HepG2 (cell line): Measurements from ENCODE around the gene ZBTB21. TPM values are rescaled to one million over a fixed set of nuclear protein-coding genes. Genes with fewer than 3 reads are reported as not detected.

ENCODE experiments used
- ASH2L ChIP-seq: fragments of 300-600, 200-600 bp; sonication (generic); IDR thresholded peaks from 2 replicates; pipeline ENCODE4 v1.7.0; 2017; ENCODE audit warnings: low read depth, mild to moderate bottlenecking, moderate library complexity, mixed read lengths, low read length; ENCODE audit not compliant: insufficient read length
- CREM ChIP-seq, 2 experiments: sonication (generic) in 1 of 2; formaldehyde crosslinking in 1 of 2; IDR thresholded peaks; 2 replicates each; pipeline versions ENCODE4 v1.4.0 to v1.6.1; 2016 to 2020; ENCODE audit warnings: antibody characterized with exemption in 1 of 2, mild to moderate bottlenecking in 1 of 2, missing genetic modification reagents in 1 of 2
- ELF3 ChIP-seq: IDR thresholded peaks from 2 replicates; pipeline ENCODE4 v1.6.1; 2016; ENCODE audit warnings: missing genetic modification reagents, missing compliant biosample characterization
- GATA4 ChIP-seq: sonication (generic); IDR thresholded peaks from 2 replicates; pipeline ENCODE4 v1.6.1; 2016; ENCODE audit warnings: antibody characterized with exemption, low read depth, borderline replicate concordance
- HDAC2 ChIP-seq: sonication (generic); formaldehyde crosslinking; IDR thresholded peaks from 2 replicates; pipeline ENCODE4 v1.4.0; 2020; ENCODE audit warnings: missing genetic modification reagents
- KDM2A ChIP-seq: sonication (generic); formaldehyde crosslinking; IDR thresholded peaks from 2 replicates; pipeline ENCODE4 v1.4.0; 2020; ENCODE audit warnings: low read depth, missing genetic modification reagents, borderline replicate concordance
- MYC ChIP-seq: sonication (generic); formaldehyde crosslinking; IDR thresholded peaks from 2 replicates; pipeline ENCODE4 v1.9.0; 2021; ENCODE audit warnings: missing genetic modification reagents, borderline replicate concordance
- MZF1 ChIP-seq: sonication (generic); formaldehyde crosslinking; IDR thresholded peaks from 2 replicates; pipeline ENCODE4 v1.8.1; 2023; ENCODE audit warnings: mild to moderate bottlenecking, missing genetic modification reagents, borderline replicate concordance
- ONECUT2 ChIP-seq: sonication (generic); formaldehyde crosslinking; IDR thresholded peaks from 2 replicates; pipeline ENCODE4 v1.4.0; 2020; ENCODE audit warnings: missing genetic modification reagents
- PREB ChIP-seq: sonication (generic); formaldehyde crosslinking; IDR thresholded peaks from 2 replicates; pipeline ENCODE4 v1.4.0; 2020; ENCODE audit warnings: missing genetic modification reagents
- SNRNP70 ChIP-seq: fragments of 200-400 bp; formaldehyde crosslinking; IDR thresholded peaks from 2 replicates; pipeline ENCODE4 v1.6.1; 2017; ENCODE audit warnings: mild to moderate bottlenecking, low read depth, low read length, moderate library complexity
- TFDP1 ChIP-seq: IDR thresholded peaks from 2 replicates; pipeline ENCODE4 v1.6.1; 2016; ENCODE audit warnings: missing compliant biosample characterization, missing genetic modification reagents, borderline replicate concordance
- ZBTB26 ChIP-seq: IDR thresholded peaks from 2 replicates; pipeline ENCODE4 v1.6.1; 2016; ENCODE audit warnings: missing compliant biosample characterization, missing genetic modification reagents, borderline replicate concordance
- ZBTB4 ChIP-seq: sonication (generic); formaldehyde crosslinking; IDR thresholded peaks from 2 replicates; pipeline ENCODE4 v1.4.0; 2020; ENCODE audit warnings: missing genetic modification reagents, mild to moderate bottlenecking, borderline replicate concordance
- ZFAT ChIP-seq: sonication (generic); formaldehyde crosslinking; conservative IDR thresholded peaks from 2 replicates; pipeline ENCODE4 v1.8.1; 2023; ENCODE audit warnings: missing genetic modification reagents, inconsistent platforms
- ZNF232 ChIP-seq: sonication (generic); formaldehyde crosslinking; IDR thresholded peaks from 2 replicates; pipeline ENCODE4 v1.4.0; 2020; ENCODE audit warnings: missing genetic modification reagents, borderline replicate concordance
- ZNF333 ChIP-seq: sonication (generic); formaldehyde crosslinking; IDR thresholded peaks from 2 replicates; pipeline ENCODE4 v1.4.0; 2020; ENCODE audit warnings: mild to moderate bottlenecking, missing genetic modification reagents, borderline replicate concordance
- ZNF547 ChIP-seq: sonication (generic); formaldehyde crosslinking; IDR thresholded peaks from 2 replicates; pipeline ENCODE4 v1.5.1; 2020; ENCODE audit warnings: mild to moderate bottlenecking, missing genetic modification reagents
- ZNF552 ChIP-seq: sonication (generic); formaldehyde crosslinking; IDR thresholded peaks from 2 replicates; pipeline ENCODE4 v1.9.0; 2022; ENCODE audit warnings: missing genetic modification reagents, mild to moderate bottlenecking, borderline replicate concordance
- ZNF563 ChIP-seq: sonication (generic); formaldehyde crosslinking; IDR thresholded peaks from 2 replicates; pipeline ENCODE4 v1.8.0; 2022; ENCODE audit warnings: mild to moderate bottlenecking, moderate library complexity, missing genetic modification reagents
- ZNF652 ChIP-seq: IDR thresholded peaks from 2 replicates; pipeline ENCODE4 v1.6.1; 2016; ENCODE audit warnings: low read depth, borderline replicate concordance
- ZSCAN22 ChIP-seq: sonication (generic); formaldehyde crosslinking; IDR thresholded peaks from 2 replicates; pipeline ENCODE4 v1.4.0; 2020; ENCODE audit warnings: mild to moderate bottlenecking, missing genetic modification reagents
- polyA plus RNA-seq, 8 experiments: library from polyadenylated mRNA; depleted of rRNA in 3 of 8; stranded (reverse) in 7 of 8; unstranded in 1 of 8; fragments of >200 nt; fragmentation: Illumina TruSeq in 4 of 8; extraction: Trizol in 4 of 8; gene quantifications; 2 replicates each; pipeline versions ENCODE4 v1.2.1 to v1.2.3, GENCODE V29; 2011 to 2016; ENCODE audit warnings: low read depth in 4 of 8, missing spikeins in 1 of 8, mixed read lengths in 1 of 8; ENCODE audit not compliant: insufficient read depth in 1 of 8
- total RNA-seq, 5 experiments: library from RNA; depleted of rRNA; stranded (reverse); fragments of >200 nt; fragmentation: Illumina TruSeq; extraction: Trizol; gene quantifications; 2 replicates each; pipeline ENCODE4 v1.2.3, GENCODE V29; 2016; ENCODE audit warnings: low read depth in 1 of 5

Gene ZBTB21
- total and polyA plus RNA-seq, 2 of the 13 experiments (the other 11 are each of a cell fraction or from before 2014, with no cell fraction given), result 4.5 to 6.1 TPM

GRCh38 chr21:42010507-42011495 is 641 bp upstream of the ZBTB21 start (continued):
- no peak for TF ChIP-seq SNRNP70
- TF ChIP-seq ZNF552 (CRISPR knock-in tag), result no peak
- no peak for TF ChIP-seq GATA4
- 0 out of 2 replicates have a peak, but pooled peaks have one; percentile 51 for TF ChIP-seq ZNF547 (CRISPR knock-in tag)
- no peak for TF ChIP-seq PREB (CRISPR knock-in tag)
- no peak for TF ChIP-seq ZBTB26 (CRISPR knock-in tag)
- TF ChIP-seq TFDP1, result peak; percentile 46; the same call in 1 of the 2 replicates
- TF ChIP-seq ZNF333, result 0 out of 2 replicates have a peak, but pooled peaks have one; percentile 60
- peak; percentile 80 for TF ChIP-seq MYC (CRISPR knock-in tag)
- no peak for TF ChIP-seq CREM (IDR thresholded peaks at IDR 0.05)
- TF ChIP-seq CREM (CRISPR knock-in tag; IDR thresholded peaks at IDR 0.05), result no peak
- peak; percentile 53 for TF ChIP-seq ZNF563 (CRISPR knock-in tag)
- no peak for TF ChIP-seq ZNF652 (CRISPR knock-in tag)
- TF ChIP-seq ZFAT (CRISPR knock-in tag), result 0 out of 2 replicates have a peak, but pooled peaks have one; percentile 24
- TF ChIP-seq ZSCAN22 (CRISPR knock-in tag), result no peak
- TF ChIP-seq ONECUT2 (CRISPR knock-in tag), result no peak
- TF ChIP-seq ELF3 (CRISPR knock-in tag), result peak; percentile 2; the same call in 1 of the 2 replicates
- no peak for TF ChIP-seq ZBTB4 (CRISPR knock-in tag)
- peak; percentile 22 for TF ChIP-seq ASH2L
- TF ChIP-seq KDM2A (CRISPR knock-in tag), result peak; percentile 28
- no peak; the same call in 1 of the 2 replicates for TF ChIP-seq HDAC2 (CRISPR knock-in tag)
- TF ChIP-seq ZNF232 (CRISPR knock-in tag), result no peak
- no peak for TF ChIP-seq MZF1 (CRISPR knock-in tag)
